Measurements from ENCODE around the gene WWOX.

WWOX gene

DNA sequence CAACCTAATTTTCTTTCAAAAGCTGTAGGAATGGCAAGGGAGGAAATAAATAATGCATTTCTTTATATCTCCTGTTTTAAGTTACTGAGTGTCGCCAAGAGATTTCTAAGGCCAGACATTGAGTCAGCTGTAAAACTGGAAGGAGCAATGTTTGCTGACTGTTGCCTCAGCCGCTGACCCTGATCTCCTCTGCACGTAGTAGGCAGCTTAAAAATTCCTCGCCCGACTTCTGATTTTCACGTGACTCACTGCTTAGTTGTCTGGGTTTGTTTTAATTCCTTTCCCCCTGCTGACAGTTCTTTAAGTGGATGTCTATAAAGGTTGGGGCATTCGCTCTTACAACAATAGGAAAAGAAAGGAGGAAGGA is 100.6 kb downstream of the WWOX start:
- no peak for DNase-seq (ENCODE audit: extremely low read depth, low read depth)
- TF ChIP-seq, protein P1, sequence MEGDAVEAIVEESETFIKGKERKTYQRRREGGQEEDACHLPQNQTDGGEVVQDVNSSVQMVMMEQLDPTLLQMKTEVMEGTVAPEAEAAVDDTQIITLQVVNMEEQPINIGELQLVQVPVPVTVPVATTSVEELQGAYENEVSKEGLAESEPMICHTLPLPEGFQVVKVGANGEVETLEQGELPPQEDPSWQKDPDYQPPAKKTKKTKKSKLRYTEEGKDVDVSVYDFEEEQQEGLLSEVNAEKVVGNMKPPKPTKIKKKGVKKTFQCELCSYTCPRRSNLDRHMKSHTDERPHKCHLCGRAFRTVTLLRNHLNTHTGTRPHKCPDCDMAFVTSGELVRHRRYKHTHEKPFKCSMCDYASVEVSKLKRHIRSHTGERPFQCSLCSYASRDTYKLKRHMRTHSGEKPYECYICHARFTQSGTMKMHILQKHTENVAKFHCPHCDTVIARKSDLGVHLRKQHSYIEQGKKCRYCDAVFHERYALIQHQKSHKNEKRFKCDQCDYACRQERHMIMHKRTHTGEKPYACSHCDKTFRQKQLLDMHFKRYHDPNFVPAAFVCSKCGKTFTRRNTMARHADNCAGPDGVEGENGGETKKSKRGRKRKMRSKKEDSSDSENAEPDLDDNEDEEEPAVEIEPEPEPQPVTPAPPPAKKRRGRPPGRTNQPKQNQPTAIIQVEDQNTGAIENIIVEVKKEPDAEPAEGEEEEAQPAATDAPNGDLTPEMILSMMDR (IDR thresholded peaks at IDR 0.05; ENCODE audit: low read depth, low read length), result no peak

DNA sequence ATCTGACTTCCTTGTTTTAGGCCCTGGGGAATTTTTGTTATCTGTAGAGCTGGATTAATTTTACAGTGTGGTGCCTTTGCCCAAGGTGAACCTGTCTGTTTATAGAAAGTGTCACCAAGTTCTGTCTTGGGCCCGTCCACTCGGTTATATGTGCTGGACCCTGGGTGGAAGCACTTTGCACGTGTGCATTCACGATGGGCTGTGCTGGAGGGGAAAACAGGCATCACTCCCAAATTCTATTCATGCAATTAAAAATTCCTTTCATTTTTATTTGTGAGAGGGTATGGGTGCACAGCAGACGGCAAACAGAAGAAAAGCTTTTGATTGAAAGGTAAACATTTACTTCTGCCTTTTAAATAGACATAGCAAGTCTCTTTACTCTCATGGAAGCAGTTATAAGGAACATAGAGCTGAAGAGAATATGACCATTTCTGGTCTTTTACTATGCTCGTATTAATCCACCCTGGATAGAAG is 101.2 kb downstream of the WWOX start:
- TF ChIP-seq, protein P1 (IDR thresholded peaks at IDR 0.05; ENCODE audit: low read depth, low read length), result no peak

DNA sequence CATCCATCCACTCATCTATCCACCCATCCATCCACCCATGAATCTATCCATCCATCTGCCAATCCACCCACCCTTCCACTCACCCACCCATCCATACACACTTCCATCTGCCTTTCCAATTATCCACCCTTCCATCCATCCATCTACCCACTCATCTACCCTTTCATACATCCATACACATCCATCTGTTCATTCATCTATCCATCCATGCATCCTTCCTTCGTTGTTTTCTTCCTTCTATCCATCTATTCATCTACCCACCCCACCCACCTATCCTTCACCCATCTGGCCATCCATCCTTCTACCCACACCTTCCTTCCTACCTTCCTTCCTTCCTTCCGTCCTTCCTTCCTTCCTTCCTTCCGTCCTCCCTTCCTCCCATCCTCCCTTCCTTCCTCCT is 106.1 kb downstream of the WWOX start:
- no peak for DNase-seq (ENCODE audit: extremely low read depth, low read depth)
- TF ChIP-seq, protein P1 (IDR thresholded peaks at IDR 0.05; ENCODE audit: low read depth, low read length), result no peak

More for the DNA sequence above, 101.2 kb downstream of the WWOX start:
- DNase-seq (ENCODE audit: extremely low read depth, low read depth), result no peak

DNA sequence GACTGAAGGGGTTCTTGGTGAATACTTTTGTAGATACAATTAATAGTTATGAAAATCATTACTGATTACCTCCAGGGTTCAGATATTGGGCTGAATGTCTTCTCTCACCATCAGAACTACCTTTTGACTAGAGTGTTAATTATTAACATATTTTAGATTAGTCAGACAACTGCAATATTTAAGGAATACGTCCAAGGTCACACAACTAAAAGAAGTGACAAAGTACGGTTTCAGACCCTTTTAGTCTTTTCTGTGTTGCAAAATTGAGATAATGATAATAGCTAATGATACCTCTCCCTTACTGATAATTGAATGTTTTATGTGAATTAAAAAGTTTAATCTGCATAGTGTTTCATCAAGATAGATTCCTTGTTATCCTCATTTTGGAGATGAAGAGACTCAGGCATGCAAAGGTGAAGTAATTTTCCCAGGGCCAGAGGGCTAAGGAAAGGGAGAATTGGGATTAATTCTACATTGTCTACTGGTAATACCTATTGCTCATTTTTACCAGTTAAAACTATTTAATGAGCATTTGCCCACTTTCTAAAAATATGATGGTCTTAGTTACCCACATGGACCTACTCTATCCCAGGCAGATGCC is 107.3 kb downstream of the WWOX start:
- no peak for DNase-seq (ENCODE audit: extremely low read depth, low read depth)
- TF ChIP-seq, protein P1 (IDR thresholded peaks at IDR 0.05; ENCODE audit: low read depth, low read length), result no peak

DNA sequence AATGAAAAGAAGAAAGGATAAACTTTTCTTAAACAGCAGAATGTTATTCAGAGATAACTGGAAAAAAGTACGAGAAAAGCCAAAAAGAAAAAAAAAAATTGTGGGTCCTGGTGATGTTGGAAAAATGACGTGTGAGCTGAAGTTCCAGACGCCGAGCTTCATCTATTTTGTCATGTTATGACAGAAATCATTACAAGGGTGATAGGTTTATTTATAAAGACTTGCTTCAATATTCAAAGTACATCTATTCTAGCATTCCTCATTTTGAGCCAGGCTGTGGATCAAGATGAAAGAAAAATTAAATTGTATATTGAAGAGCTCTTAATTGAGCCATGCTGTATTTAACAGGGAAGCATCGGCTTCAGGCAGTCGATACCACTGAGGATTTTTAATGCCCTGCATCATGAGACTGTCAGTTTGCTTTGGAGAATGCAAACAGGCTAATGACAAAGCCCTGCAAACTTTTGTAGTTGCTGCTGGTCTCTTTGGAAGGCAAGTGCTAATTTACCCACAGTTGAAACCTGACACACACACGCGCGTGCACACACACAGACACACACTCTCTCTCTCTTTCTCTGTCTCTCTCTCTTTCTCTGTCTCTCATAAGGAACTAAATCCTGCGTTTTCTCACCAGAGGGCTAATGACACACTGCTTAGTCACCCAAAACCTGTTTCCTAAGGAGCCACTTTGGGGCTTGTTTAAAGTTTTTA is 110.7 kb downstream of the WWOX start:
- no peak for DNase-seq (ENCODE audit: extremely low read depth, low read depth)
- TF ChIP-seq, protein P1 (IDR thresholded peaks at IDR 0.05; ENCODE audit: low read depth, low read length), result no peak

DNA sequence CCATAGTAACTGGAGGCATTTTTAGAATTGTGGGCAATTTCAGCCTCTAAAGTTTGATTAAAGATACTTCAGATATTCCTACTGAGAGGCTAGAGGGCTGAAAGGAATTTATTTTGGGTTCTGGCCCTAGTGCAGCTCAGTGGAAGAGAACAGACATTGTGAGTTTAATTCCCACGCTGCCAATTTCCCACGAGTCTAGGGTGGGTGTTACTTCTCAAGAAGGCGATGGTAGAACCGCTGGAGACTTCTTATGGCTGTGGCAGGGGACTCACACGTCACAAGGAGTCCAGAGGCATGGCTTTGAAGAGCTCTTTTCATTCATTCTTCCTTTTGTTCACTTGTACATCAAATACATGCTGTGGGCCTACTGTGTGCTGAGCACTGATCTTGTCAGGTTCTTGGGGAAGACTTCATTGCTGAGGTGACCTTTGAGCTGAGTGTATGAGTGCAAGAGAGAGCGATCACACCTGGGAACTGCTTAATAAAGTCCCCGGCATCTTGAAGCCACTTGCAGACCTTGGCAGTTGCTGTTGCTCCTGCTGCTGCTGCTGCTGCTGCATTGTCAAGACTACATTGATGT is 111.7 kb downstream of the WWOX start:
- TF ChIP-seq, protein P1 (IDR thresholded peaks at IDR 0.05; ENCODE audit: low read depth, low read length), result no peak
- DNase-seq (ENCODE audit: extremely low read depth, low read depth), result no peak

DNA sequence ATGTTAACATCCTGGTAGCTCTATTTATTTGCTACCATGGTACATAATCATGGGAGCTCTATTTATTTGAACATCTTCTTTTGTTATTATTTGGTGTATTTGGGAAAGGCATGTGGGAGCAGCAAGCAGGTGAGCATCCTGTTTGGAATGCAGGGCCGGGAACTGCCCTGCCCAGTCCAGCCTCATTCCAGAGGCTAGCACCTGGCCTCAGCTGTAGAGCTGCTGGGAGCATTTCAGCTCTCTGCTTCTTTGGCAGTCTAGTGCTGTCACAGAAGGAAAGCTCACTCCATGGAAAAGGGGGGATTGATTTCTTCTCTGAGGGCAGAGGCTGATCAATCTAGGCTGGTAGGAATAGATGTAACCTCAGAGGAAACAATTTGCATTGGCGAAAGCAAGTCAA is 112.5 kb downstream of the WWOX start:
- TF ChIP-seq, protein P1 (IDR thresholded peaks at IDR 0.05; ENCODE audit: low read depth, low read length), result no peak
- DNase-seq (ENCODE audit: extremely low read depth, low read depth), result no peak
